ENCODE data around the gene KRTAP10-12. TPM values are rescaled to one million over a fixed set of nuclear protein-coding genes. Genes with fewer than 3 reads are reported as not detected.

The KRTAP10-12 gene
- total RNA-seq, 1 donor from 2014 or later, result not detected

DNA sequence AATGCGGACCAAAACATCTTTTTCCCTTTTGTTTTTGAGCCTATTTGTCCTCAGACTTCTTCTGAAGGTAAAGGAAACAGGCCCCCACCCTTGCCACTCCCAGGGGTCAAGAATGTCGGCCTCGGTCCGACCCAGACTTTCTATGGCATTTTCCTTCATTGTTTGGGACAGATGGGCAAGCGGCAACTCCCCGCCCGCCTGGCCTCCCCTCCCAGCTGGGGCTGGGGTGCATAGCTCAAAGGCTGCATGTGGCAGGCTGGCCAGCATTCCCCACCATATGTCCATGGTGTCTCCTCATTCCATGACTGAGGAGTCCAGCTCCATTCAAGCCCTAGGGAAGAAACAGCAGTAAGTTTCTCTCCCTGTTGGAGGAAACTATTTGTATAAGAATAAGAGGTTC lies 43.8 kb downstream of the KRTAP10-12 start:
- Mint-ChIP-seq H3K4me3 (no peak overlapping the region), H3K36me3 (no peaks in the 10 kb centered on the region), H3K27ac (no peak overlapping the region), H3K4me1 (peaks cover 8% of the 10 kb centered on the region), H3K27me3 (ENCODE audit: low read depth) (peaks cover 16% of the 10 kb centered on the region), H3K9me3 (peaks cover 4% of the 10 kb centered on the region)
- TF ChIP-seq CTCF (IDR thresholded peaks at IDR 0.05; ENCODE audit: unreplicated experiment), result no peak
- DNase-seq (ENCODE audit: low spot score in 2 of 2, unreplicated experiment in 2 of 2), result no peak

GRCh38 chr21:44741921-44742320 lies 44.9 kb downstream of the KRTAP10-12 start:
- Mint-ChIP-seq H3K9me3 (peaks cover 4% of the 10 kb centered on the region), H3K4me3 (no peak overlapping the region), H3K27ac (no peak overlapping the region), H3K36me3 (no peaks in the 10 kb centered on the region), H3K4me1 (peaks cover 8% of the 10 kb centered on the region), H3K27me3 (ENCODE audit: low read depth) (peaks cover 11% of the 10 kb centered on the region)
- TF ChIP-seq CTCF (IDR thresholded peaks at IDR 0.05; ENCODE audit: unreplicated experiment), result no peak
- DNase-seq (ENCODE audit: low spot score in 2 of 2, unreplicated experiment in 2 of 2), result no peak

GRCh38 chr21:44742418-44743153 lies 45.6 kb downstream of the KRTAP10-12 start:
- no peak for TF ChIP-seq CTCF (IDR thresholded peaks at IDR 0.05; ENCODE audit: unreplicated experiment)
- Mint-ChIP-seq H3K4me1 (peaks cover 8% of the 10 kb centered on the region), H3K27ac (no peak overlapping the region), H3K36me3 (no peaks in the 10 kb centered on the region), H3K27me3 (ENCODE audit: low read depth) (peaks cover 6% of the 10 kb centered on the region), H3K9me3 (peaks cover 4% of the 10 kb centered on the region), H3K4me3 (no peak overlapping the region)
- DNase-seq (ENCODE audit: low spot score in 2 of 2, unreplicated experiment in 2 of 2), result no peak

Other genes starting within 250 kb of the KRTAP10-12 start
- gene LRRC3, start 241.7 kb upstream of the KRTAP10-12 start, total RNA-seq, result 10.9 to 11.9 TPM (median 11.8 TPM) in 3 replicates
- gene KRTAP10-1, start 157.0 kb upstream of the KRTAP10-12 start, total RNA-seq, result not detected in 3 replicates
- gene KRTAP10-2, start 145.7 kb upstream of the KRTAP10-12 start, total RNA-seq, result not detected in 3 replicates
- not detected in 3 replicates for gene KRTAP10-3, start 138.4 kb upstream of the KRTAP10-12 start, total RNA-seq
- not detected in 3 replicates for gene KRTAP10-4, start 123.4 kb upstream of the KRTAP10-12 start, total RNA-seq
- not detected in 3 replicates for gene KRTAP10-5, start 116.6 kb upstream of the KRTAP10-12 start, total RNA-seq
- gene KRTAP10-6, start 104.7 kb upstream of the KRTAP10-12 start, total RNA-seq, result not detected in 3 replicates
- not detected in 3 replicates for gene KRTAP10-7, start 96.6 kb upstream of the KRTAP10-12 start, total RNA-seq
- not detected in 3 replicates for gene KRTAP10-8, start 85.1 kb upstream of the KRTAP10-12 start, total RNA-seq
- not detected in 3 replicates for gene KRTAP10-9, start 70.1 kb upstream of the KRTAP10-12 start, total RNA-seq
- not detected in 3 replicates for gene KRTAP10-10, start 59.8 kb upstream of the KRTAP10-12 start, total RNA-seq
- not detected in 3 replicates for gene KRTAP10-11, start 50.8 kb upstream of the KRTAP10-12 start, total RNA-seq
- gene KRTAP12-4, start 42.5 kb upstream of the KRTAP10-12 start, total RNA-seq, result not detected in 3 replicates
- not detected in 3 replicates for gene KRTAP12-3, start 39.2 kb upstream of the KRTAP10-12 start, total RNA-seq
- not detected in 3 replicates for gene KRTAP12-2, start 30.2 kb upstream of the KRTAP10-12 start, total RNA-seq
- gene KRTAP12-1, start 15.0 kb upstream of the KRTAP10-12 start, total RNA-seq, result not detected in 3 replicates
- 0.09 to 0.11 TPM (median 0.11 TPM) in 3 replicates for gene TSPEAR, start 14.4 kb downstream of the KRTAP10-12 start, total RNA-seq
- gene UBE2G2, start 104.6 kb downstream of the KRTAP10-12 start, total RNA-seq, result 95.4 to 102 TPM (median 97.2 TPM) in 3 replicates
- 82.2 to 84.5 TPM (median 83.9 TPM) in 3 replicates for gene SUMO3, start 120.9 kb downstream of the KRTAP10-12 start, total RNA-seq
- gene PTTG1IP, start 176.5 kb downstream of the KRTAP10-12 start, total RNA-seq, result 200 to 205 TPM (median 204 TPM) in 3 replicates
- 0.61 to 1.4 TPM (median 0.74 TPM) in 3 replicates for gene ITGB2, start 223.7 kb downstream of the KRTAP10-12 start, total RNA-seq
- gene SLX9, start 242.9 kb downstream of the KRTAP10-12 start, total RNA-seq, result 30.6 to 32.3 TPM (median 31.8 TPM) in 3 replicates

Measured in mesothelial cell of epicardium (in vitro differentiated cells).